Measurements from ENCODE around the gene GJB1.

GJB1 gene

DNA sequence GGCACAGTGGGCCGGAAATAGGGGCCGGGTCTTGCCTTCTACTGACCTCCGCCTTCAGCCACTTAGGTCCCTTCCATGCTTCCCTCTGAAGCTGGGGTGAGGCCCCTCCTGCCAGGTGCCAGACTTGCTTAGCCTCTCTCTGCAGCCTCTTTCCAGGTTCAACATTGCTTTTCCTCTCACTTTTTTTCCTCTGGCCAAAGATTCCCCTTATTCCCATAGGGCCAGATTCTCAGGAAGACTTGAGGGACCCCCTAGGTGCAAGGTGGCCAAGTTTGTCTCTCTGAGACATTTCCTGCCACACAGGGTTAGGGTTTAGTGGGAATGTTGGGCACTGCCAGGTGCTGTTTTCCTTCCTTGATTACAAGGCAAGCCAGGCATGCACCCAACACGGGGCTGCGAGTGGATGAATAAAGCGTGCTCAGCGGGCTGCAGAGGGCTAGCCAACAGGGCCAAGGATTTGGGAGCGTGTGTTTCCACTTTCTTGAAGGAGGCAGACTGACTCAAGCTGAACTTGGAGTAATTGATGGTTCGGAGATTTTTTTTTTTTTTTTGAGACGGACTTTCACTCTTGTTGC is 7.6 kb upstream of the GJB1 start:
- DNase-seq = no peak

DNA sequence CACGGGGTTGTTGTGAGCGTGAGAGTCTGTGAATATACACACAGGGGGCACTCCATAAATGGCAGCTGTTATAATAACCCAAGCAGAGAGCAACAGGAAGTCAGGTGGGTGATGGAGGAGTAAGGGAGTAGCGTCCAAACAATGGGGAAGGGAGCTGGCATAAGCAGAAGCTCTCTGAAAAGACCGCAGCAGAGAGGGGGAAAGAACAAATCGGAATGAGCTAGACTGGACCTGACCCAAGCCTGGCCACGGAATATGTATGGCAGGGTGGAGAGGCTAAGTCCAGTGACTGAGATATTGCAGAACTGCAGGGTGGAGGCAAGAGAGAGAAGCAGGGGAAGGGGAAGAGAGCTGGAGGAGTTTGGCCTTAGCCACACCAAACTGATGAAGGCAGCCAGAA is 6.5 kb upstream of the GJB1 start:
- DNase-seq = no peak

DNA sequence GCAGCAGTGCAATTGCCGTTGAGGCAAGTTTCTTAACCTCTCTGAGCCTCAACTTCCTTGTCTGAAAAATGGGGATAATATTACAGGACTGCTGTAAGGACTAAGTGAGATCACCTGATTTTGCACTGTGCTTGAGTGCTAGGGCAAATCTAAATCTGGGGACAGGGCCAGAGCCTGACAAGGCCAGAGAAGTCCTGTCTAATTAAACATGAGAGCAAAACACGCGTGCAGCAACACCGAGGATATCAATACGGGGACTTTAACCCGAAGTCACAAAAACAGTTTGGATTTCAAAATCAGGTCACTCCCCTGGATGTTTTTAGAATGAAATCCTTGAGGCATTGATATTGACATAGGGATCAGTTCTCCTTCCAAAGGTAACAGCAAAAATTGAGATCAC is 5.7 kb upstream of the GJB1 start:
- no peak for DNase-seq

DNA sequence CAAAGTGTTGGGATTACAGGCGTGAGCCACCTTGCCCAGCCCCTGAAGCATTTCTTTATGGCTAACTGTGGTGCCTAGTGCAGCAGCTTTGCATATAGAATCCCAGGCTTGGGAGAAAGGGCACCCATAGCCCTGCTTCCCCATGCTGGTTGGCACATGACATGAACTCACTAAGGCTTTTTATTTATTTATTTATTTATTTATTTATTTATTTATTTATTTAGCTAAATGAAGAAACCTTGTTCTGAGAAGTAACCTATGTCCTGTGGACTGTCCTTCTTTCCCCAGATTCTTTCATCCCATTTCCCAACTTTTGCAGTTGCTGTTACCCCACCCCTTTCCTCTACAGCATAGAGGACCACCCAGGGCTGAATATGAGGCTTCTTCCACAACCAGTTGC is 1.9 kb upstream of the GJB1 start:
- DNase-seq = no peak

DNA sequence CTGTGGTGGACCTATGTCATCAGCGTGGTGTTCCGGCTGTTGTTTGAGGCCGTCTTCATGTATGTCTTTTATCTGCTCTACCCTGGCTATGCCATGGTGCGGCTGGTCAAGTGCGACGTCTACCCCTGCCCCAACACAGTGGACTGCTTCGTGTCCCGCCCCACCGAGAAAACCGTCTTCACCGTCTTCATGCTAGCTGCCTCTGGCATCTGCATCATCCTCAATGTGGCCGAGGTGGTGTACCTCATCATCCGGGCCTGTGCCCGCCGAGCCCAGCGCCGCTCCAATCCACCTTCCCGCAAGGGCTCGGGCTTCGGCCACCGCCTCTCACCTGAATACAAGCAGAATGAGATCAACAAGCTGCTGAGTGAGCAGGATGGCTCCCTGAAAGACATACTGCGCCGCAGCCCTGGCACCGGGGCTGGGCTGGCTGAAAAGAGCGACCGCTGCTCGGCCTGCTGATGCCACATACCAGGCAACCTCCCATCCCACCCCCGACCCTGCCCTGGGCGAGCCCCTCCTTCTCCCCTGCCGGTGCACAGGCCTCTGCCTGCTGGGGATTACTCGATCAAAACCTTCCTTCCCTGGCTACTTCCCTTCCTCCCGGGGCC is 1.2 kb downstream of the GJB1 start:
- no peak for DNase-seq

DNA sequence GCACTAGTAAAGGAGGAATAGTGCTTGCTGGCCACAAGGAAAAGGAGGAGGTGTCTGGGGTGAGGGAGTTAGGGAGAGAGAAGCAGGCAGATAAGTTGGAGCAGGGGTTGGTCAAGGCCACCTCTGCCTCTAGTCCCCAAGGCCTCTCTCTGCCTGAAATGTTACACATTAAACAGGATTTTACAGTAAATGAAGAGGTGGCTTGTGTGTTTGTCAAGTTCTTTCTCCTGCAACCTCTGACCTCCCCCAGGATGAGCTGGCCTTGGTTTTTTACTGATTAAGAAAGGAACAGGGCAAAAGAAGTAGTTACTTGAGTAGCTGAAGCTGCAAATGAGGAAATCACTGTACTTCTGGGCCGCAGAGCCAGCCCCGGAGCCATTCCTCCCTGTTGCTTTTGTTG is 2.0 kb downstream of the GJB1 start:
- no peak for DNase-seq

DNA sequence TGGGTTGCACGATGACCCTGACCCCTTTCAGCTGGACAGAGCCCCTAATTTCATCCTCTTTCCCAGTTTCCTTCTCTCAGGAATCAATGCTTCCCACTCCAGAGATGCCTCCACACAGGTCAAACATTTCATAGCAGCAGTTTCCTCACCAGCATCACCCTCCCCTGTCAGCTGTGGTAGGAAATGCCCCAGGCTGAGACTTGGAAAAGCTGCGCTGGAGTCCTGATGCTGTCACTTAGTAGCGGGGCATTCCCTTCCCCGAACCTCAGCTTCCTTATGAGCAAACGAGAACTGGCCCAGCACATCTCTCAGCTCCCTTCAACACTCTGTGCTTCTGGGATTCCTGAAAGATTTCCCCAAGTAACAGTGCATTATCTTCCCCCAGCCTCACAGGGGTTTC is 2.7 kb downstream of the GJB1 start:
- no peak for DNase-seq

DNA sequence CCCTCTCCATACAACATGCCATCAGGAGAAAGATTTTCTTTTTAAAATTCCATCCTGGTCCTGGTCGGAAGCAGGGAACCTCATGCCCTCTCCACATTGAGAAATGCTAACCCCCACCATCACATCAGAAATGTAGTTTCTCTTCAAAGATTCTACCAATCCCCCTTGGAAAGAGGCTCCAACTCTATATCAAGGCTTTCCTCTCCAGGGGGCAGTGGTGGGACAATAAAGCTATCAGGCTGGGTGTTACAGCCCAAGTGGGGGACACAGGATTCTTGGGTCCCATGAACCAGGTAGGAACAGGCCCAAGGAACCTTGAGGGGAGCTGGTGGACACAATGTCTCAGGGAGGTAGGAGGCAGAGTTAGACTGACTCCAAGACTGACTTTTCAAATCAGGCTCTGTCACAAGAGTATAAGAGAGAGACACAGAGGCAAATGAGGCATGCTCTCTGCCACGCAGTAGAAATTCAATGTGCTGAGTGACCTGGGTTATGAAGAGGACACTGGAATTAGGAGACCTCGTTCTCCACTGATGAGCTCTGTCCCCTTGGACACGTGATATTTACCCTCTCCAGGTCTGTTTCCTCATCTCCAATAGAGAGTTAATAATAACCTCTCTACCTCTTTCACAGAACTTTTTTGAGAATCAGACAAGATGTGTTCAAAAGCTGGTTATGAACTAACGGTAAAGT is 4.5 kb downstream of the GJB1 start:
- DNase-seq = no peak

DNA sequence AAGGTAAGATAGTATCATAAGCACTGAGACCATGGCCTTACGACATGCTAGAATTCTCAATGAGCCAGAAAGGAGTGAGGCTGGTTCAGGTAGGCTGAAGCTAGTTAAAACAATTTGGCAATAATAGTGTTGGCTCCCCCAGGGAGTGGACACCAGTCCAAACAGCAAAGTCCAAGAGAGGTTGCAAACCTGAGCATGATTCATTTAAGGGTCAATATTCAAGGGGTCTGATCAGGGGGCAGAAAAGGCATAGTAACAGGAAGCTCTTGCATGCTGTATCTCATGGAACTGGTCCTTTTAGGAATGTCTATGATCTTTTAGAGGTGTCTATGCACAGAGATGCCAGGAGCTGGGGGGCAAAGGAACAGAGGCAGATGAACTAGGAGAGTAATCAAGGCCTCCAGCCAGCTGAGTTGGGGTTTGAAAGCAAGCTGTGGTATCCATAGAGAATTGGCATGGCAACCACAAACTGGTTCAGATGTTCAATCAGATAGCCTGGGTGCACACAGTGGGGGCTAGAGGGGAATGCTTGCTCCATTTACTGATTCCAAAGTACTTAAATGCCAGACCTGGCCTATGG is 5.1 kb downstream of the GJB1 start:
- no peak for DNase-seq

DNA sequence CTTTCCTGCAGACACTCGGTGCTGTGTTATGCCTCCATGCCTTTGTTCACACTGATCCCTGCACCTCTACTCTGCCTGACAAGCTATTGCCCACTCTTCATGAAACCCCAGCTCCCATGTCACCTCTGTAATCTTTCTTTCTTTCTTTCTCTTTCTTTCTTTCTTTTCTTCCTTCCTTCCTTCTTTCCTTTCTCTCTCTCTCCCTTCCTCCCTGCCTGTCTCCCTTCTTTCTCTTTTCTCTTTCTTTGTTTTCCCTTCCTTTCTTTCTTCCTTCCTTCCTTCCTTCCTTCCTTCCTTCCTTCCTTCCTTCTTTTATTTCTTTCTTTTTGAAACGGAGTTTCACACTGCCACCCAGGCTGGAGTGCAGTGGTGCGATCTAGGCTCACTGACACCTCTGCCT is 12.5 kb downstream of the GJB1 start:
- no peak for DNase-seq

DNA sequence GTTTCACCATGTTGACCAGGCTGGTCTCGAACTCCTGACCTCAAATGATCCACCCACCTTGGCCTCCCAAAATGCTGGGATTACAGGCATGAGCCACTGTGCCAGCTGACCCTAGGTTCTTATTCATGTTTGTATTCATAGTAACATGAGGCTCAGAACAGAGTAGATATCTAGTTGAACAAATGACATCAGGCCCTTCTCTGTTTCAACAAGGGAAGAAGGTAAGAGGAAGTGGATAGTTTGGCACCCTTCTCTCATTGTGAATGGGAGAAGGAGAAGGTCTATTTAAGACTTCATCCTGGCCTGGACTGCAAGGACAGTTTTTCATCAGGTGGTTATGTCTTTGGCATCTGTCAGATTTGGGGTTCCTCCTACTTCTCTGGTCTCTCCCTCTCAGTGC is 13.8 kb downstream of the GJB1 start:
- no peak for DNase-seq

DNA sequence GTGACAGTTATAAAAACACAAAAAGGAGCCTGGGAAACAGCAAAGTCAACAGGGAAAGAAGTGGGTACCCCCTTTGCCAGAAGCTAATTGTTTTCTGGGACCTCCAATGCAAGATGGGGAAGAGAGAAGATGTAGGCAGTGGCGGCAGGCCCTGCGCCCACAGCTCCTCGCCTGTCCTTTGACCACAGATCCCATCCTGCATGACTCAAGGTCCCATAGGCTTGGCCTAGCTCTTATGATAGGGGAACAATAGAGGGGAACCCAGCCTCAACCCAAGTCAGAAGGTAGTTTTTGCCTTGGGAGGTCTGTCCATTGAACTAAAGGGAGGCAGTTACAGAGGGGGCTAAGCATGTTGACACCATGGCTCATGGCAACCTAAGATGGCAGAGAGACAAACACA is 16.8 kb downstream of the GJB1 start:
- DNase-seq = no peak

DNA sequence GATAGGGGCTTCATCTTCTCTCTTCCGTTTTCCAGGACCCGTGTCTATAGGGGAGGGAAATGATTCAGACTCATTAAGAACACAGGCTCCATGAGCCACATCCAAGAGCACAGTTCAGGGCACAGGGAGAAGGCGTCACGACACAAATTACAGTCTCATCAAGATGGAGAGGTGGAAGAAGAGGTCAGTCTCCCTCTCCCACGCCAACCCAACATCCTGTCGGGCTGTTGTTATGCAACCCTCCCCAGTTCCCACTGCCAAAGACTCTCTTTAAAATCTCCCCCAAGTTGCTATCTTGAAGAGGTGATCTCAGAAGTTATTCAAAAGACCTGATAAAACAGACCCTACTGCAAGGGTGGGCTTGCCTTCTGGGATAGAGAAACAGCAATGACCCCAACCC is 18.3 kb downstream of the GJB1 start:
- DNase-seq = no peak

DNA sequence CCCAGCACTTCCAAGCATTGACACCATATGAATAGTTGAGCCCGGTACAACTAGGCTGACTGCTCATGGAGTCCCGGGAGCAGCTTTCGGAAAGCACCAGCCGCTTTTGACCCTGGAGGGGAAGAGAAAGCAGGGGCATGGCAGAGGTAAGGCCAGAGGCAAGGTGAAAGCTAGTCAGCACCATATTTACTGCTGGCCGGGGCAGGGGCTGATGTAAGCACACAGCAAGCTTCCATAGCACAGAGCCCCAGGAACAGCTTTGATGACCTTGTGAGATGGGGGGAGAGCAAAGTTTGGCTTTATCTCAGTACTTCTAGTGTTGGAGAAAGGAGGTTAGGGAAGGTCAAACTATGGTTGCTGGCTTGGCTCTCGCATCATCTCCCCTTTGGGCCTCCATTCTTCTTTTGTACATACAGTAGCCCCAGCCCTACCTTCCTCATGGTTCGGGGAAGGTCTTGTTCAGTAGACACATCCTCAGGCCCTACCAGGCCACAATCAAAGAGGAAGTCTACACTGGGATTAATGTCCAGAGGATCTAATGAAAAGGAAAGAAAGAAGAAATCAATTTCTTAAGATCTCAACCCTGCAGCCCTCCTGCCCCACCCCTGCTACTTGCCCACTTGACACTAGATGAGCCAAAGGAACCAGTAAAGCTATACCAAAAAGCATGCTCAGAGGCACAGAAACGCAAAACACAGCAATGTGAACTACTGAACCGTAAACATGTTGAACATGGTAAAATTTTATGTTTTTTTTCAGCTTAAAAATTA is 21.5 kb downstream of the GJB1 start:
- no peak for DNase-seq

DNA sequence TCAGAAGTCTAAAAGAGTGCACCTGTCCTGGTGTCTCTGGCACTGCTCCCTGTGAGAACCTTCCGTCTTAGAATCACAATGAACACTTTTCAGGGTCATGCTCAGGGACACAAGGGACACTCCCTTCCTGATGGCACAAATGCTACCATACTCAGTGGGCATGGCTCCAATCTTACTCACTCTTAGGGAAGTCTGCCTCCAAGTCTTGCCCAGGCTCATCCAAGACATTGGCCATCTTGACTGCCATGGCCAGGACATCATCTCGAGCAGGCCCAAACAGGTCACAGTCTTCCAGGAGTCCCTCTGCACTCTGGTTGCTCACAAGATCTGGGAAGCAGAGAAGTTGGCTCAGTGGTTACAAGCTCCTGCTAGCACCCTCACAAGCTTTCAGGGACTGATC is 22.1 kb downstream of the GJB1 start:
- DNase-seq = no peak

DNA sequence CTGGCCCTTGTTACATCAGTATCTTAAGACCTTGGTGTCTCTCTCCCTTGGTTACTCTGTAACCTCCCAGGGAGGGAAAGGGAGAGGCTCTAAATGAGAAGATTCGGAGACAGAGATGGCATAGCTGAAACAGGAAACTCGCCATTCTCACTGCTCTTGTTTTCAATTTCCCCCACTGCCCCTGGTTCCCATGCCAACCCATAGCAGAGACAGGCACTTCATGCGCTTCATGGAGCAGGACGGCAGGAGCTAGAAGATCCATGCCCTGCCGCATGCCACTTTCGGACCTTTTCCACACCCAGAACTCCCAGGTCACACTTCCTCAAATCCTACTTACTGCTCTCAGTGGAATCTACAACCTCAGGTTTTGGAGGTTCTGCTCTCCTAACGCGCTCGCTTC is 27.8 kb downstream of the GJB1 start:
- no peak for DNase-seq

DNA sequence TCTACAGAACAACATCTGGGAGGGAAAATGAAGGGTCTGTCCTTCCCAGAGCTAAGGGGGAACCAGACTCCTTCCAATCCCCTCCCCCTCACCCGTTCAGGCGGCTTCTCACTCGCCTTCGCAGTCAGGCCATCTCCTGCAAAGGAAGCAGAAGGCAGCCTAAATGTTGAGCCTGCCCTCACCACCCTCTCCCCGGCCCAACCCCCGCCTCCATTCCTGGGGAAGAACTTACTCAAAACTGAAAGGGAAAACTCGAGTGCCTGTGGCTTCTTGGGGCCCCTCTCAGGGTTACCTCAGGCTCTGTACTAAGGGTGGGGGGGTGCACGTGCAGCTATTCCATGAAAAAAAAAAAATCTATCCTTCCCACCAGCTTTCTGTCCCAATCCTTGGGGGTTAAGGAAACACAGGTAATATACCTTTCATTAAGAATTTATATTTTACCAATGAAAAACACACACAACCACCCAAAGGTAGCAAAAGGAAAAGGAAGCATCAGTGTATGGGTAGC is 28.5 kb downstream of the GJB1 start:
- DNase-seq = no peak

DNA sequence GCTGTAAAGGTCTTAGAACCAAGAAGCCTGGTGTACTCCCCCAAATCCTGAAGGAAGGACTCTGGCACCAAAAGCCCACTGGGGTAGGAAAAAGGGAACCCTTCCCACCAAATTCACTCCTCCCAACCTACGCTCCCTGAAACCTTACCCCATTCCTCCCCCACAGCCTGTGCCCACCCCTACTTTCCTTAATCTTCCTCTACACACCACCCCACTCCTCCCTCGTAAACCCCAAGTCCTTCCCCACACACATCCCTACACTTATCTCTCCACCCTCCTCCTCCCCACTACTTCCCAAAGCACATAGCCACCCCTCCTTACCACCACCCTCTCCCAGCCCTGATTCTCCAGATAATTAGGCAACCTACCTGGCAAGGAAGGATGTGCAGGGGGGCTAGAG is 29.2 kb downstream of the GJB1 start:
- DNase-seq = no peak

DNA sequence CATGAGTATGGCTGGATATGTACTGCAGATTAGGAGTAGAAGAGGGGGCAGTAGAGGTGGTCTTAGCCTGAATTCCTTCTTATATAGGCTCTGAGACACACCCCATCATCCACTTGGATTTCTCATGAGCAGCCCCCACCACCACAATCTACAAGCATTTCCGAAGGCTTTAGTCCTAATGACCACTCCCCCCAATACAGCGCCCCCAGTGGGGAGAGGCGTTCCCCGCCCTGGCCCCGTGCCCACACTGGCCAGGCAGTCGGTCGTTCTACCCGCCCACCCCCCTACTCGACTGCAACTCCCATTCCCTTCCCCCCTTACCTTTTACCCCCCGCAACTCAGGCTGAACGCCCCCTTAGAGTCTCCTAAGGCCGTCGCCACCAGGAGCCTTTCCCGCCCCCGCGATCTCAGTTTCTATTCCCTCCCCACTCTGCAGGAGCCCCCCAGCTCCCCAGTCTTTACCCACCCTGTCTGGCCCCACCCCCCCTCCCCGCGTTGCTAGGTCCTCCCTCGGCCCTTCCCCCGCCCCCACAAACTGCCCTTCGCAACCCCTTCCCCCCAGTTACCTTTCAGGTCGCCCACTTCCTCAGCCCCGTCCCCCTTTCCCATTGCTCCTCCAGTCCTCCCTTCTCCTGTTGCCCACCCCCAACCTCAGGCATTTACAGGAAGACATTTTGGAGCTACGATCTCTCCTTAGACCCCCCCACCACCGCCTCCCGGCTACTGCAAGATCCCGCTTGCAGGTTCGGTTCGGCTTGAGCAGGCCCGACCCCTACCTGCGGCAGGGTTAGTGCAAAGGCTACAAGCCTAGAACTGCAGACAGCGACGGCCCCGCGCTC is 30.4 kb downstream of the GJB1 start:
- peak in 1 of 2 experiments; percentile 25 for DNase-seq

DNA sequence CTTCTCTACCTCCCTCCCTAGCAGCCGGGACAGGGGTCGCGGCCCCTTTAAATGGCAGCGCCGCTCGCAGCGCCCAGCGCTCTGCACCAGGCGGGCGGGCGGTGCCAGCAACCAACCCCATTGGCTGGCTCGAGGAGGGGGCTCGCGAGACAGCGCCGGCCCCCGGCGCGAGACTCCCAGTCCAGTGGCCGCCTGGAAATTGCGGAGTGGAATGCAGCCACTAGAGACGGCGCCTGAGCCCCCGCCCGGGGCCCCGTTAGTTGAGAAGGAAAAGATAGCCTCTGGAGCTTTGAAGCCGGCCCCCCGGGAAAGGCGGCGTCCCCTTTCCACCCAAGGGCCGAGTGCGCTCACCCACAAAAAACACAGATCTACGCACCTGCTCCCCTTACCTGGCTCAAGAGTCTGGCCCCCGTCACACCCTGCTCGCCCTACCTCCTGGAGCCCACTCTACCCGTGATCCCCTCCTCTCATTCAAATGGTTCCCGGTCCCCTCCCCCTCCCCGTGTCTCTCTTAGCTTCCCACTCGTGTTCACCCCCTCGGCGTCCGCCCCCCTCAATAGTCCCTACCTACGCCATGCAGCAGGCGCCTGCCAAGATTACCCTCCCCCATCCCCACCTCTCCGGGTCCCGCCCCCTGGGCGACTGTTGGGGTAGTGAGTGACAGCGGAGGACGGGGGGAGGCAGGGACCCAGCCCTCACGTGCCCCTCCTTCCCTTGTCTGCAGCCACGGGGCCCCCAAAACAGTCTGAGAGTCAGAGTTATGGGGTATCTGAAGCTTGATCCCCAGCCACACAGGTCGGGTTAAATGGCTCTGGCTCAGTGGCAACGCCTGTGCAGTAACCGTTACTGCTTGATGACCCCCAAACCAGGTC is 31.3 kb downstream of the GJB1 start, which contains the start of gene ZMYM3:
Gene ZMYM3, minus strand, starts transcription at position 49 of the 872 bp plus-strand sequence. CDS start 885 bp downstream, outside the sequence.
- DNase-seq = peak; percentile 56 to 67

DNA sequence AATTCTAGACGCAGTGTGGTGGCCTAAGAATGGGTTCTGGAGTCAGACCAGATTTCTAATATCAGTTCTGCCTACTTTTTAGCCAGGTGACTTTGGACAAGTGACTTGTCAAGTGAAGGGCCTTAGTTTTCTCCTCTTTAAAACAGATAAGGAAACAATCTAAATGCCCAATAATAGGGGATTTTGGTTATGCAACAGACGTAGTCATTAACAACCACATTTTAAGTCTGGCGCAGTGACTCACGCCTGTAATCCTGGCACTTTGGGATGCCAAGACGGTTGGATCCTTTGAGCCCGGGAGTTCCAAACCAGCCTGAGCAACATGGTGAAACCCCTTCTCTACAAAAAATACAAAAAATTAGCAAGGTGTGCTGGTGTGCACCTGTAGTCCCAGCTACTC is 33.0 kb downstream of the GJB1 start:
- no peak for DNase-seq

Data from AML-193 (cell line).